GM12873 (cell line): Measurements from ENCODE around the gene TUT4.

Experiments
- CTCF ChIP-seq: IDR thresholded peaks from 2 replicates; pipeline ENCODE4 v1.5.1; 2012; ENCODE audit warnings: low read depth, mild to moderate bottlenecking, moderate library complexity, low read length, control low read depth; ENCODE audit not compliant: insufficient read depth; ENCODE audit errors: missing control alignments

The TUT4 gene

GRCh38 chr1:52424813-52425212, 128.1 kb downstream of the TUT4 start:
- no peak for TF ChIP-seq CTCF

GRCh38 chr1:52424231-52424636, 128.7 kb downstream of the TUT4 start:
- TF ChIP-seq CTCF = no peak

GRCh38 chr1:52423771-52424170, 129.1 kb downstream of the TUT4 start:
- TF ChIP-seq CTCF = no peak

GRCh38 chr1:52423055-52423454, 129.8 kb downstream of the TUT4 start:
- TF ChIP-seq CTCF = no peak

- no peak for TF ChIP-seq CTCF
Observed at GRCh38 chr1:52420713-52421112, 132.2 kb downstream of the TUT4 start.

- no peak for TF ChIP-seq CTCF
Observed at GRCh38 chr1:52416811-52417210, 136.1 kb downstream of the TUT4 start.

- no peak for TF ChIP-seq CTCF
Observed at GRCh38 chr1:52414942-52415341, 137.9 kb downstream of the TUT4 start.
